ENCODE measurements around the gene HHIPL1. TPM values are rescaled to one million over a fixed set of nuclear protein-coding genes. Genes with fewer than 3 reads are reported as not detected.
A peak's percentile ranks its signal among the peaks of the same experiment; 100 is the strongest.

The HHIPL1 gene
- total and polyA plus RNA-seq, 4 donors = 0.31 to 4.0 (median 1.1) TPM

DNA sequence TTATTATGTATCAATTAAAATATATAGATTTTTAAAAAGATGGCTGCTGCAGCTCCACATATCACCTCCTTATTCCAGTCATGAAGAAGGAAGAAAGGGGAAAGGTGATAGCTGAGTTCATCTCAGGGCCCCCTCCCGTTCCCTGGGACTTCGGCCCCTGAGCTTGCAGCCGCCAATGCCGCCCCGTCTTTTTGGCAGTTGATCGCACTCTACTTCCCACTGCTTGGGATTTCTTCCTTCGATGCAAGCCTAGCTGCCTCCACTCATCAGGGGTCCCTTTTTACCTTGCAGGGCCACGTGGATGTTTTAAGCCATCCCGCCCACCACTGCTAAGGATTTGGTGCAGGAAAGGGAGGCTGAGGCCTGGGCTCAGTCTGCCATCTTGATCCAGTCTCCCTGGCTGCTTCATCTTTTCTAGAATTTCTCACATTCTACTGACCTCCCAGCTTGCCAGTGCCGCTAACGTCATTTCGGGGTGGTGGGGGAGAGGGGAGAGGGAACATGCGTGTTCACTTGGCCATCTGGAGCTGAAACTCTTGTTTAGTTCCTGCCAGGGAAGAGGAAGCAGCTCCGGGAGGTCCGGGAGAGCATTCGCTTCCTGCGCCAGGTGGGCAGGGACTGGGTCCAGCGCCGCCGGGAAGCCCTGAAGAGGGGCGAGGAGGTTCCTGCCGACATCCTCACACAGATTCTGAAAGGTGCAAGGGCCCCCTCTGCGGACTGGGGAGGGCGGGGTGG is 70.5 kb downstream of the HHIPL1 start:
- DNase-seq (peak in 1 of 3 donors; percentile 21), ATAC-seq (ENCODE audit: insufficient read depth, low FRiP score) (no peak)

DNA sequence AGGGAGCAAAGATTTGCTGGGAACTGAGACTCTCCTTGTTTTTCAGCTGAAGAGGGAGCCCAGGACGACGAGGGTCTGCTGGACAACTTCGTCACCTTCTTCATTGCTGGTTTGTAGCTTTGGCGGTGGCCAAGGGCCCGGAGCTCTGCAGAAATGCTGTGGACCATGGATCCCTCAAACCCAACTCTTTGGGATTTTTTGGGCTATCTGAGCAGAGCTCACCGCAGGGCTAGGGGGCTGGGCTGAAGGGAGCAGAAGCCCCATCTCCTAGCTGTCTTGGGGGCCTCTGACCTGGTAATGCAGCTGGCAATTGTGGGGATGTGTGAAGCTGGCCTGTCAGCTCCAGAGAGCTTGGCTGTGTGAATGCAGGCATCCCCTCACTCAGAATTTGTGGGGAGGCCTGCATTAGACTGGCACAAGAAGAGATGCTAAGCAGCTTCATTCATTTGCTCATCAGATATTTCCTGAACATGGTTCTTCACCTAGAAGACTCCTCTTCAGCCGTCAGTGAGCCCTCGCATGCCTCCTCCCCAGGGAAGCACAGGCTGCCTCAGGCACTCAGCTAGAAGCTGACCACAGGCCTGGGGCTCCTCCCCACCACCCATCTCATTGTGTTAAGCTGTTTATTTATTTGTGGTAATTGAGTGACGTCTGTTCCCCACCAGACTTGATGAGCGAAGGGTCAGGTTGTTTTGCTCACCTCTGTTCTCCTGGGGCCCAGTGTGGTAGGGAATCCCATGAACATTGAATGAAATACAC is 71.3 kb downstream of the HHIPL1 start:
- H3K27ac ChIP-seq (ENCODE audit: low read depth in 1 of 2, low read length in 1 of 2) = no peak overlapping the region
- ATAC-seq (ENCODE audit: insufficient read depth, low FRiP score) (no peak), DNase-seq (no peak)
- TF ChIP-seq, protein P1, sequence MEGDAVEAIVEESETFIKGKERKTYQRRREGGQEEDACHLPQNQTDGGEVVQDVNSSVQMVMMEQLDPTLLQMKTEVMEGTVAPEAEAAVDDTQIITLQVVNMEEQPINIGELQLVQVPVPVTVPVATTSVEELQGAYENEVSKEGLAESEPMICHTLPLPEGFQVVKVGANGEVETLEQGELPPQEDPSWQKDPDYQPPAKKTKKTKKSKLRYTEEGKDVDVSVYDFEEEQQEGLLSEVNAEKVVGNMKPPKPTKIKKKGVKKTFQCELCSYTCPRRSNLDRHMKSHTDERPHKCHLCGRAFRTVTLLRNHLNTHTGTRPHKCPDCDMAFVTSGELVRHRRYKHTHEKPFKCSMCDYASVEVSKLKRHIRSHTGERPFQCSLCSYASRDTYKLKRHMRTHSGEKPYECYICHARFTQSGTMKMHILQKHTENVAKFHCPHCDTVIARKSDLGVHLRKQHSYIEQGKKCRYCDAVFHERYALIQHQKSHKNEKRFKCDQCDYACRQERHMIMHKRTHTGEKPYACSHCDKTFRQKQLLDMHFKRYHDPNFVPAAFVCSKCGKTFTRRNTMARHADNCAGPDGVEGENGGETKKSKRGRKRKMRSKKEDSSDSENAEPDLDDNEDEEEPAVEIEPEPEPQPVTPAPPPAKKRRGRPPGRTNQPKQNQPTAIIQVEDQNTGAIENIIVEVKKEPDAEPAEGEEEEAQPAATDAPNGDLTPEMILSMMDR (IDR thresholded peaks at IDR 0.05; ENCODE audit: control extremely low read depth, extremely low read depth) = no peak
- WGBS, 2 donors = 80 to 91% methylated on average over 10 of the region's 10 CpGs
- H3K9me3 ChIP-seq (ENCODE audit: control insufficient read depth in 4 of 4, insufficient read depth in 3 of 4, low read length in 3 of 4) = peaks cover 0 to 2% (median 0%) of the 10 kb centered on the region in 4 donors
- H3K9ac ChIP-seq (ENCODE audit: insufficient read depth in 1 of 2, low read length in 2 of 2) = no peak overlapping the region
- H3K4me1 ChIP-seq (ENCODE audit: control insufficient read depth in 5 of 5, insufficient read depth in 5 of 5, low read length in 5 of 5) = peaks cover 0 to 4% (median 0%) of the 10 kb centered on the region in 5 donors
- no peaks in the 10 kb centered on the region for H3K36me3 ChIP-seq (ENCODE audit: control insufficient read depth in 4 of 4, insufficient read depth in 4 of 4, low read length in 4 of 4)
- H3K27me3 ChIP-seq (ENCODE audit: control insufficient read depth in 3 of 3, insufficient read depth in 3 of 3, low read length in 2 of 3) = no peaks in the 10 kb centered on the region
- no peak overlapping the region for H3K4me3 ChIP-seq

More for the DNA sequence above, 70.5 kb downstream of the HHIPL1 start:
- Histone ChIP-seq H3K4me1 (ENCODE audit: control insufficient read depth in 5 of 5, insufficient read depth in 5 of 5, low read length in 5 of 5) (peaks cover 0 to 4% (median 0%) of the 10 kb centered on the region in 5 donors), H3K4me3 (no peak overlapping the region), H3K36me3 (ENCODE audit: control insufficient read depth in 4 of 4, insufficient read depth in 4 of 4, low read length in 4 of 4) (no peaks in the 10 kb centered on the region), H3K27ac (ENCODE audit: low read depth in 1 of 2, low read length in 1 of 2) (no peak overlapping the region), H3K9me3 (ENCODE audit: control insufficient read depth in 4 of 4, insufficient read depth in 3 of 4, low read length in 3 of 4) (peaks cover 0 to 2% (median 0%) of the 10 kb centered on the region in 4 donors), H3K27me3 (ENCODE audit: control insufficient read depth in 3 of 3, insufficient read depth in 3 of 3, low read length in 2 of 3) (no peaks in the 10 kb centered on the region), H3K9ac (ENCODE audit: insufficient read depth in 1 of 2, low read length in 2 of 2) (no peak overlapping the region)
- TF ChIP-seq, protein P1 (IDR thresholded peaks at IDR 0.05; ENCODE audit: control extremely low read depth, extremely low read depth) = no peak
- WGBS, 2 donors = 65 to 69% methylated on average over 24 of the region's 24 CpGs

DNA sequence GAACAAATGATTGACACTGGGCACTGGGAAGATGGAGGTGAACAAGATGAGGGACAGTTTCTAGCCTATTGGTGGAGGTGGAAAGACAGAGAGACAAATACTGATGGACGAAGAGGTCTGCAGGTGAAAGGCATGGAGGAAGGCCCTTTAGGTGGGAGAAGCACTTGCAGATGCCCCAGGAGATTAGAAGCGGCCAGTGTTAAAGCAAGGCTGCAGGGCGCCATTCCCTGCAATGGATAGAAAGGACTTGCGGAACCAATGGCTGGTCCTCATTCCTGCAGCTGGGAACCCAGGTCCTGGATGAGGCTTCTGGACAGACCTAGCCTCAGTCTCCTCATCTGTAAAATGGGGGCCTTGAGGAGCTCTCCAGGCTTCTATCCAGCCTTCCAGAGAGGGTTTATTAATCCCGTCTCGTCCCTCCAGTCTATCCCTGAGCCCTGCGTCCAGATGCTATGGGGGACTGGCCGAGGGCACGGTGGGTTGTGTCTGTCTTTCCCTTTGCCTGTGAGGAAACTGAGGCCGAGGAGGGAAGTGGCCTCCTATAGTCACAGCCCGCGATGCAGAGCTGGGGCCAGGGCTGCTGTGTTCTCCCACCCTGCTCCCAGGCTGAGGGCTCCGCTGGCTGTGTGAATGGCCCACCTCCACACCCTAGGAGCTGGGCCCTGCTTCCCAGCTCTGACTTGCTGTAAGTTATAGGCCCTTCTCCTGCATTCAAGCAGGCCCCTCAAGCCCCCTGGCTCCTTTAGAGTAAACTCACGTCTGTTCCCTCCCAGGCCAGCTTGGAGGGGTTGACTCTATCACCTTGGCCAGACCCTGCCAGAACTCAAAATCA is 72.1 kb downstream of the HHIPL1 start:
- no peak overlapping the region for H3K27ac ChIP-seq (ENCODE audit: low read depth in 1 of 2, low read length in 1 of 2)
- H3K4me3 ChIP-seq = no peak overlapping the region
- WGBS, 2 donors = 94 to 95% methylated on average over 14 of the region's 14 CpGs
- no peaks in the 10 kb centered on the region for H3K27me3 ChIP-seq (ENCODE audit: control insufficient read depth in 3 of 3, insufficient read depth in 3 of 3, low read length in 2 of 3)
- peaks cover 0 to 4% (median 0%) of the 10 kb centered on the region in 5 donors for H3K4me1 ChIP-seq (ENCODE audit: control insufficient read depth in 5 of 5, insufficient read depth in 5 of 5, low read length in 5 of 5)
- TF ChIP-seq, protein P1 (IDR thresholded peaks at IDR 0.05; ENCODE audit: control extremely low read depth, extremely low read depth) = no peak
- H3K9ac ChIP-seq (ENCODE audit: insufficient read depth in 1 of 2, low read length in 2 of 2) = no peak overlapping the region
- peaks cover 0 to 2% (median 0%) of the 10 kb centered on the region in 4 donors for H3K9me3 ChIP-seq (ENCODE audit: control insufficient read depth in 4 of 4, insufficient read depth in 3 of 4, low read length in 3 of 4)
- ATAC-seq (ENCODE audit: insufficient read depth, low FRiP score) = no peak
- no peaks in the 10 kb centered on the region for H3K36me3 ChIP-seq (ENCODE audit: control insufficient read depth in 4 of 4, insufficient read depth in 4 of 4, low read length in 4 of 4)
- no peak for DNase-seq
